Brain microvascular endothelial cell (primary cell): ENCODE data around the gene ROM1.

Experiments used
- DNase-seq: peaks from one replicate; pipeline ENCODE4 v3.0.0-alpha.2; 2020
- H3K27ac ChIP-seq: fragments of 250-450 bp; sonication (Bioruptor Pico); 2 replicates; pipeline ENCODE4 v1.5.1; 2020; ENCODE audit warnings: mild to moderate bottlenecking, moderate library complexity
- H3K27me3 ChIP-seq: fragments of 250-450 bp; sonication (Bioruptor Pico); replicated peaks from 2 replicates; pipeline ENCODE4 v1.5.1; 2020; ENCODE audit warnings: mild to moderate bottlenecking
- H3K36me3 ChIP-seq: fragments of 250-450 bp; sonication (Bioruptor Pico); replicated peaks from 2 replicates; pipeline ENCODE4 v1.5.1; 2020; ENCODE audit warnings: mild to moderate bottlenecking
- H3K4me3 ChIP-seq: 2 replicates; pipeline ENCODE4 v1.5.1; 2011; ENCODE audit warnings: low read depth, mild to moderate bottlenecking, control low read depth, low read length, moderate library complexity
- in situ Hi-C: cut with HindIII; loops from 2 replicates; pipeline ENCODE4 v1.10.0; 2017; ENCODE audit warnings: low sequenced_read_pairs, low pct_ligation_motif_present
- TF ChIP-seq, protein P1 (sequence below): IDR thresholded peaks from 2 replicates; pipeline ENCODE4 v1.5.1; 2011; ENCODE audit warnings: low read depth, mild to moderate bottlenecking, moderate library complexity, low read length, control low read depth, inconsistent platforms; ENCODE audit errors: missing control alignments

The ROM1 gene

DNA sequence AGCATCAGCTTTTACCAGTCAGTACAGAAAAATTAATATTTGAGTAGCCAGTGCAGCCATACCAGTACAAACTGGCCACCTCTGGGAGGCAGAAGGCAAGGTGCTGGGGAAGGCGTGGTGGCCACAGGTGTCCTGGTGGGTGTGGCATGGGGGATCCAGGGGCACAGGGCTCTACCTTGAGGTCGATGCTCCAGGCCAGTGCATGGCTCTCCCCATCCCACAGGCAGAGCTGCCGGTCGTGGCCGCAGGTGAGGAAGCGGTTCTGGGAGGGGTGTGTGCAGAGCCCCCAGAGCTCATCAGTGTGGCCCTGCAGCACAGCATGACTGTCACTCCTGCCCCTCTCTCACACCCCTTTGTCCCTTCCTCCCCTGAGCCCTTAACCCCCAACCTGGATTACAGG lies 7.6 kb upstream of the ROM1 start:
- Histone ChIP-seq H3K4me3 (no peak overlapping the region), H3K27ac (no peak overlapping the region), H3K36me3 (peaks cover 2% of the 10 kb centered on the region), H3K27me3 (no peaks in the 10 kb centered on the region)
- DNase-seq, result no peak
- in situ Hi-C loops, result no loop called here
- TF ChIP-seq, protein P1, sequence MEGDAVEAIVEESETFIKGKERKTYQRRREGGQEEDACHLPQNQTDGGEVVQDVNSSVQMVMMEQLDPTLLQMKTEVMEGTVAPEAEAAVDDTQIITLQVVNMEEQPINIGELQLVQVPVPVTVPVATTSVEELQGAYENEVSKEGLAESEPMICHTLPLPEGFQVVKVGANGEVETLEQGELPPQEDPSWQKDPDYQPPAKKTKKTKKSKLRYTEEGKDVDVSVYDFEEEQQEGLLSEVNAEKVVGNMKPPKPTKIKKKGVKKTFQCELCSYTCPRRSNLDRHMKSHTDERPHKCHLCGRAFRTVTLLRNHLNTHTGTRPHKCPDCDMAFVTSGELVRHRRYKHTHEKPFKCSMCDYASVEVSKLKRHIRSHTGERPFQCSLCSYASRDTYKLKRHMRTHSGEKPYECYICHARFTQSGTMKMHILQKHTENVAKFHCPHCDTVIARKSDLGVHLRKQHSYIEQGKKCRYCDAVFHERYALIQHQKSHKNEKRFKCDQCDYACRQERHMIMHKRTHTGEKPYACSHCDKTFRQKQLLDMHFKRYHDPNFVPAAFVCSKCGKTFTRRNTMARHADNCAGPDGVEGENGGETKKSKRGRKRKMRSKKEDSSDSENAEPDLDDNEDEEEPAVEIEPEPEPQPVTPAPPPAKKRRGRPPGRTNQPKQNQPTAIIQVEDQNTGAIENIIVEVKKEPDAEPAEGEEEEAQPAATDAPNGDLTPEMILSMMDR, result no peak

- DNase-seq, result no peak
- in situ Hi-C loops, result no loop called here
Measured at GRCh38 chr11:62605902-62606301, 7.2 kb upstream of the ROM1 start.

DNA sequence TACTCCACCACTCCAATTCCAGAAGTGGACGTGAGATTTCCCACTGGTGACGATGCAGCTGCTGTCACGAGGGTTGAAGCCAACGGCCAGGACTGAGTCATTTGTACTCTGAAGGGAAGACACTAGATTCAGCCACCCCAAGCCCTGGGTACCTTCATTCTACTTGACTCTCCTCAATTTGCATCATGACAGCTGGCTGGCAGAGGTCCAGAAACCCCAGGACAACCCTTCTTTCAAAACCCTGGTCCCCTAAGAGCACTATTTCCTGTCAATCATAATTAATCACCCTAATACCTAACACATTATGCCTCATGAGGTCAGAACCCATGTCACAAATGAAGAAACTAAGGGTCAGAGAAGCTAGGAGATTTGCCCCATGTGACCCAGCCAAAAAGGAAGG lies 5.3 kb upstream of the ROM1 start:
- no peaks in the 10 kb centered on the region for H3K27me3 ChIP-seq
- H3K4me3 ChIP-seq, result no peak overlapping the region
- no peak overlapping the region for H3K27ac ChIP-seq
- in situ Hi-C loops, result no loop called here
- DNase-seq, result no peak
- TF ChIP-seq, protein P1, result no peak
- peaks cover 2% of the 10 kb centered on the region for H3K36me3 ChIP-seq

More at GRCh38 chr11:62605902-62606301, 7.2 kb upstream of the ROM1 start:
- Histone ChIP-seq H3K4me3 (no peak overlapping the region), H3K27me3 (no peaks in the 10 kb centered on the region), H3K27ac (no peak overlapping the region), H3K36me3 (peaks cover 2% of the 10 kb centered on the region)
- TF ChIP-seq, protein P1, result no peak

DNA sequence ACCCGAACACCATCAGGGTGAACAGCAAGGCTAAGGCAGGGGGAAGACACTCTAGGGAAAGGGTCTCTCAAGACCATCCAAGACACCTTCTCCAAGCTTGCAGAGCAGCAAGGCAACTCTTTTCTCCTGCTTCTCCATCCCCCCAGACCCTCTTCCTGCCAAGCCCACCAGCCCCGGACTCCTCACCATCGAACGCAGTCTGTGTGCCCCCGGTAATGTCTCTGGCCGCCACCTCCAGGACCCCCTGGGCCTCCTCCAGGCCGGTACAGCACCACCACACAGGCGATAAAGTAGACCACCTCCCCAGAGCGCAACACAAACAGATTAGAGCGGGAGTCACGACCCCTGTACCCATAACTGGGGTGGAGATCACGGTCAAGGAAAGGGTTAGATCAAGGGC lies 4.3 kb upstream of the ROM1 start:
- no peaks in the 10 kb centered on the region for H3K27me3 ChIP-seq
- H3K36me3 ChIP-seq, result peaks cover 2% of the 10 kb centered on the region
- no peak for DNase-seq
- in situ Hi-C loops, result no loop called here
- H3K4me3 ChIP-seq, result no peak overlapping the region
- H3K27ac ChIP-seq, result no peak overlapping the region
- TF ChIP-seq, protein P1, result no peak

DNA sequence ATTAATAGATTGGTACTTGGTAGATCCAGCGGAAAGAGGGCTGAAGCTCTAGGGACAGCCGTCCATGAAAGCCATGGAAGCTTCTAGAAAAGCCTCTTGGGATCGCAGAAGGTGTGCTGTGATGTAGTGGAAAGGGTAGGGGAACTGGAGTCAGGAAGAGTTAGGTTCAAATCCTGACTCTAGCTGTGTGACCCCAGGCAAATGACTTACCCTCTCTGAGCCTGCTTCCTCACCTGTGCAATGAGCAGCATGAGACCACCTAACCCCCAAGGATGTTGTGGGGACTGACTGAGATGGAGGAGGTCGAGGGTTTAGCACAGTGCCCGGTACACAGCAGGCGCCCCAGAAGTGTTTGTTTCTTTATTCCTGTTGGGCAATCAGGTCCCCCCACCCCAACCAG lies 2.7 kb upstream of the ROM1 start:
- Histone ChIP-seq H3K27ac (no peak overlapping the region), H3K4me3 (no peak overlapping the region), H3K27me3 (no peaks in the 10 kb centered on the region), H3K36me3 (peaks cover 2% of the 10 kb centered on the region)
- in situ Hi-C loops, result no loop called here
- no peak for DNase-seq
- TF ChIP-seq, protein P1, result no peak
